GM19328 (cell line): ENCODE results near the gene HOXC9.

Experiments
- ATAC-seq: cut with Tn5 transposase; IDR thresholded peaks from one replicate; pipeline ENCODE4 v1.9.1; 2021; ENCODE audit warnings: mild to moderate bottlenecking, moderate library complexity; ENCODE audit not compliant: unreplicated experiment

HOXC9 gene

GRCh38 chr12:53975479-53976152, 24.3 kb upstream of the HOXC9 start:
- ATAC-seq = no peak

GRCh38 chr12:53976172-53976822, 23.7 kb upstream of the HOXC9 start:
- no peak for ATAC-seq

GRCh38 chr12:53976823-53977595, 23.0 kb upstream of the HOXC9 start:
- ATAC-seq = no peak

GRCh38 chr12:53977596-53978445, 22.1 kb upstream of the HOXC9 start:
- ATAC-seq = no peak

GRCh38 chr12:53978477-53979356, 21.2 kb upstream of the HOXC9 start:
- ATAC-seq = no peak

GRCh38 chr12:53980104-53980801, 19.7 kb upstream of the HOXC9 start:
- ATAC-seq = no peak

GRCh38 chr12:53980802-53981496, 19.0 kb upstream of the HOXC9 start:
- no peak for ATAC-seq

GRCh38 chr12:53981634-53982565, 18.1 kb upstream of the HOXC9 start:
- no peak for ATAC-seq

- no peak for ATAC-seq
These were observed 17.1 kb upstream of the HOXC9 start for GRCh38 chr12:53982648-53983567.

GRCh38 chr12:53983568-53983949, 16.4 kb upstream of the HOXC9 start:
- no peak for ATAC-seq

GRCh38 chr12:53983950-53984572, 15.9 kb upstream of the HOXC9 start:
- ATAC-seq = no peak

- ATAC-seq = no peak
These were observed 14.9 kb upstream of the HOXC9 start, which contains the start of gene HOXC10 for GRCh38 chr12:53984901-53985691. Gene HOXC10 (plus strand): TSS chr12:53985146. CDS start chr12:53985260, 114 bp downstream.

GRCh38 chr12:53985692-53985993, 14.3 kb upstream of the HOXC9 start:
- ATAC-seq = no peak

GRCh38 chr12:53985994-53986685, 13.8 kb upstream of the HOXC9 start:
- no peak for ATAC-seq
